CD4-positive, CD25-positive, alpha-beta regulatory T cell (primary cell): ENCODE measurements around the gene TCTN3. TPM values are rescaled to one million over a fixed set of nuclear protein-coding genes. Genes with fewer than 3 reads are reported as not detected.
"Not testable (repeated sequence)": the region's sequence is repeated elsewhere in the genome, so short reads cannot be mapped to it uniquely, and the experiment has no call there.

Source experiments
- ATAC-seq, 2 donors: fragments of 150-1000 bp; cut with Tn5 transposase; one replicate each; pipeline ENCODE4 v1.10.0; 2021; ENCODE audit warnings: low read depth in 2 of 2, moderate number of reproducible peaks in 2 of 2, moderate library complexity in 1 of 2
- DNase-seq, 3 donors: peaks; one replicate each; pipeline versions ENCODE4 v3.0.0 to v3.0.0-alpha.2; 2012 to 2022; ENCODE audit warnings: mixed read lengths in 1 of 3
- H3K27ac ChIP-seq: one replicate; pipeline ENCODE4 v1.7.0; 2013; ENCODE audit warnings: mild to moderate bottlenecking, low read length; ENCODE audit not compliant: insufficient read depth, poor library complexity, severe bottlenecking
- H3K27me3 ChIP-seq: one replicate; pipeline ENCODE4 v1.7.0; 2013; ENCODE audit warnings: low read length; ENCODE audit not compliant: control insufficient read depth, insufficient read depth
- H3K36me3 ChIP-seq: one replicate; pipeline ENCODE4 v1.7.0; 2013; ENCODE audit warnings: mild to moderate bottlenecking, low read length, moderate library complexity; ENCODE audit not compliant: control insufficient read depth, insufficient read depth
- H3K4me1 ChIP-seq: 2 replicates; pipeline ENCODE4 v1.7.0; 2013; ENCODE audit warnings: mild to moderate bottlenecking, low read length; ENCODE audit not compliant: insufficient read depth, control insufficient read depth, poor library complexity, severe bottlenecking
- H3K4me3 ChIP-seq: one replicate; pipeline ENCODE4 v1.7.0; 2013; ENCODE audit warnings: low read depth, mild to moderate bottlenecking, low read length, moderate library complexity
- H3K9me3 ChIP-seq, 2 experiments: 1 replicate in 1 of 2; 2 replicates in 1 of 2; pipeline ENCODE4 v1.7.0; 2013; ENCODE audit warnings: low read length in 2 of 2, mild to moderate bottlenecking in 1 of 2, moderate library complexity in 1 of 2; ENCODE audit not compliant: control insufficient read depth in 2 of 2
- H3K27ac Mint-ChIP-seq, 3 donors: one replicate each; pipeline ENCODE4 v1.8.0; 2020 to 2022; ENCODE audit warnings: mild to moderate bottlenecking in 3 of 3, mixed read lengths in 3 of 3, moderate library complexity in 2 of 3
- H3K27me3 Mint-ChIP-seq: one replicate; pipeline ENCODE4 v1.8.0; 2022; ENCODE audit warnings: mild to moderate bottlenecking, mixed read lengths
- H3K36me3 Mint-ChIP-seq: one replicate; pipeline ENCODE4 v1.8.0; 2020; ENCODE audit warnings: mixed read lengths
- H3K4me1 Mint-ChIP-seq, 4 donors: one replicate each; pipeline ENCODE4 v1.8.0; 2020 to 2022; ENCODE audit warnings: mixed read lengths in 4 of 4, mild to moderate bottlenecking in 1 of 4
- H3K4me3 Mint-ChIP-seq, 4 donors: one replicate each; pipeline ENCODE4 v1.8.0; 2020 to 2022; ENCODE audit warnings: mild to moderate bottlenecking in 4 of 4, mixed read lengths in 4 of 4, moderate library complexity in 3 of 4
- H3K9me3 Mint-ChIP-seq, 7 donors: one replicate each; pipeline ENCODE4 v1.8.0; 2020 to 2022; ENCODE audit warnings: mixed read lengths in 7 of 7, mild to moderate bottlenecking in 3 of 7, moderate library complexity in 2 of 7
- polyA plus RNA-seq, 4 donors: library from polyadenylated mRNA; unstranded; fragments of 300-500 nt; fragmentation: Illumina TruSeq; gene quantifications; one replicate each; pipeline ENCODE4 v1.2.3, GENCODE V29; 2021
- total RNA-seq: library from RNA; stranded (reverse); gene quantifications from one replicate; pipeline ENCODE4 v1.2.3, GENCODE V29; 2022

Gene TCTN3
- total RNA-seq = 25.0 TPM
- 10 to 100 TPM; 41.7 to 59.0 (median 46.0) TPM for polyA plus RNA-seq

- Mint-ChIP-seq H3K27ac (peak within 1 kb of the TSS; percentile 95 to 99 (median 98)), H3K27me3 (peaks cover 15% of the 10 kb centered on the region), H3K36me3 (peaks cover 17% of the 10 kb centered on the region), H3K9me3 (no peaks in the 10 kb centered on the region), H3K4me1 (peaks cover 20 to 58% (median 38%) of the 10 kb centered on the region in 4 donors), H3K4me3 (peak within 1 kb of the TSS; percentile 88 to 97 (median 96))
- Histone ChIP-seq H3K36me3 (peaks cover 20% of the 10 kb centered on the region), H3K27ac (peak within 1 kb of the TSS; percentile 89), H3K4me1 (peaks cover 20% of the 10 kb centered on the region), H3K4me3 (peak within 1 kb of the TSS; percentile 85), H3K27me3 (no peaks in the 10 kb centered on the region), H3K9me3 (no peaks in the 10 kb centered on the region)
- ATAC-seq (peak; percentile 99), DNase-seq (peak; percentile 95 to 100 (median 98))
These were observed at the start of gene TCTN3 for GRCh38 chr10:95693668-95694534. Gene TCTN3 (minus strand): TSS chr10:95693927. CDS start chr10:95693899, 28 bp downstream.

- no peak for ATAC-seq
- Mint-ChIP-seq H3K4me3 (no peak overlapping the region), H3K27me3 (no peaks in the 10 kb centered on the region), H3K27ac (no peak overlapping the region), H3K9me3 (peaks cover 0 to 4% (median 0%) of the 10 kb centered on the region in 7 donors), H3K4me1 (peaks cover 0 to 9% (median 0%) of the 10 kb centered on the region in 4 donors), H3K36me3 (no peaks in the 10 kb centered on the region)
- DNase-seq = no peak
- Histone ChIP-seq H3K4me1 (no peaks in the 10 kb centered on the region), H3K9me3 (no peaks in the 10 kb centered on the region), H3K36me3 (no peaks in the 10 kb centered on the region), H3K4me3 (no peak overlapping the region), H3K27me3 (no peaks in the 10 kb centered on the region), H3K27ac (no peak overlapping the region)
These were observed 49.3 kb upstream of the TCTN3 start for GRCh38 chr10:95742962-95743535.

GRCh38 chr10:95742485-95742884 is 48.8 kb upstream of the TCTN3 start:
- no peaks in the 10 kb centered on the region for H3K27me3 Mint-ChIP-seq
- no peak overlapping the region for H3K27ac ChIP-seq
- DNase-seq (no peak), ATAC-seq (no peak)
- H3K4me1 Mint-ChIP-seq = peaks cover 0 to 9% (median 0%) of the 10 kb centered on the region in 4 donors
- peak overlapping the region in 2 of 3 donors; percentile 6 to 12 for H3K27ac Mint-ChIP-seq
- H3K36me3 Mint-ChIP-seq = no peaks in the 10 kb centered on the region
- H3K9me3 Mint-ChIP-seq = peaks cover 0 to 4% (median 0%) of the 10 kb centered on the region in 7 donors
- no peaks in the 10 kb centered on the region for H3K27me3 ChIP-seq
- H3K9me3 ChIP-seq = no peaks in the 10 kb centered on the region
- no peaks in the 10 kb centered on the region for H3K36me3 ChIP-seq
- H3K4me3 ChIP-seq = no peak overlapping the region
- H3K4me3 Mint-ChIP-seq = no peak overlapping the region
- H3K4me1 ChIP-seq = no peaks in the 10 kb centered on the region

- peaks cover 0 to 9% (median 0%) of the 10 kb centered on the region in 4 donors for H3K4me1 Mint-ChIP-seq
- ATAC-seq = no peak
These were observed 48.2 kb upstream of the TCTN3 start for GRCh38 chr10:95741807-95742467.

GRCh38 chr10:95739056-95739455 is 45.3 kb upstream of the TCTN3 start:
- no peaks in the 10 kb centered on the region for H3K27me3 ChIP-seq
- no peaks in the 10 kb centered on the region for H3K36me3 ChIP-seq
- no peaks in the 10 kb centered on the region for H3K4me1 ChIP-seq
- Mint-ChIP-seq H3K27me3 (no peaks in the 10 kb centered on the region), H3K36me3 (no peaks in the 10 kb centered on the region), H3K9me3 (peaks cover 0 to 8% (median 0%) of the 10 kb centered on the region in 7 donors), H3K27ac (no peak overlapping the region), H3K4me1 (peaks cover 0 to 9% (median 0%) of the 10 kb centered on the region in 4 donors), H3K4me3 (no peak overlapping the region)
- ATAC-seq = no peak
- H3K27ac ChIP-seq = no peak overlapping the region
- DNase-seq = peak in 1 of 3 donors; percentile 20
- H3K9me3 ChIP-seq = no peaks in the 10 kb centered on the region
- no peak overlapping the region for H3K4me3 ChIP-seq

More at GRCh38 chr10:95741807-95742467, 48.2 kb upstream of the TCTN3 start:
- no peaks in the 10 kb centered on the region for H3K27me3 ChIP-seq
- Mint-ChIP-seq H3K9me3 (peaks cover 0 to 4% (median 0%) of the 10 kb centered on the region in 7 donors), H3K27ac (peak overlapping the region in 2 of 3 donors; percentile 6 to 12), H3K36me3 (no peaks in the 10 kb centered on the region), H3K4me3 (no peak overlapping the region), H3K27me3 (no peaks in the 10 kb centered on the region)
- H3K4me3 ChIP-seq = no peak overlapping the region
- H3K9me3 ChIP-seq = no peaks in the 10 kb centered on the region
- H3K4me1 ChIP-seq = no peaks in the 10 kb centered on the region
- no peak for DNase-seq
- H3K27ac ChIP-seq = no peak overlapping the region
- H3K36me3 ChIP-seq = no peaks in the 10 kb centered on the region

- H3K27ac ChIP-seq, H3K27ac Mint-ChIP-seq, ATAC-seq, H3K4me3 ChIP-seq, DNase-seq, H3K27me3 ChIP-seq, H3K36me3 Mint-ChIP-seq, H3K4me3 Mint-ChIP-seq, H3K36me3 ChIP-seq, H3K4me1 Mint-ChIP-seq, H3K4me1 ChIP-seq: not testable (repeated sequence)
- H3K9me3 ChIP-seq = peaks cover 2 to 18% of the 10 kb centered on the region in 2 experiments
- Mint-ChIP-seq H3K27me3 (peaks cover 11% of the 10 kb centered on the region), H3K9me3 (peaks cover 0 to 25% (median 5%) of the 10 kb centered on the region in 7 donors)
These were observed 39.2 kb upstream of the TCTN3 start for GRCh38 chr10:95732907-95733306.

- H3K36me3 ChIP-seq = no peaks in the 10 kb centered on the region
- peaks cover 11% of the 10 kb centered on the region for H3K27me3 Mint-ChIP-seq
- H3K36me3 Mint-ChIP-seq = no peaks in the 10 kb centered on the region
- H3K27ac Mint-ChIP-seq = peak overlapping the region in 1 of 3 donors; percentile 72
- H3K9me3 ChIP-seq = peaks cover 2 to 18% of the 10 kb centered on the region in 2 experiments
- H3K9me3 Mint-ChIP-seq = peaks cover 0 to 25% (median 5%) of the 10 kb centered on the region in 7 donors
- H3K4me3 ChIP-seq = no peak overlapping the region
- H3K4me1 ChIP-seq = no peaks in the 10 kb centered on the region
- no peak overlapping the region for H3K4me3 Mint-ChIP-seq
- peaks cover 2% of the 10 kb centered on the region for H3K27me3 ChIP-seq
- no peak for ATAC-seq
- H3K27ac ChIP-seq = no peak overlapping the region
- no peak for DNase-seq
- no peaks in the 10 kb centered on the region for H3K4me1 Mint-ChIP-seq
These were observed 36.5 kb upstream of the TCTN3 start for GRCh38 chr10:95730233-95730632.
